Middle frontal gyrus (tissue), 1 donor: ENCODE data around the gene ATG7.
A peak's percentile ranks its signal among the peaks of the same experiment; 100 is the strongest.
"Not testable (repeated sequence)": the region's sequence is repeated elsewhere in the genome, so short reads cannot be mapped to it uniquely, and the experiment has no call there.

Experiments used
- DNase-seq: peaks from one replicate; pipeline ENCODE4 v3.0.0-alpha.2; 2015; ENCODE audit warnings: low spot score; ENCODE audit errors: extremely low spot score

ATG7 gene

GRCh38 chr3:11348877-11349276 is 76.7 kb downstream of the ATG7 start:
- DNase-seq: not testable (repeated sequence)

DNA sequence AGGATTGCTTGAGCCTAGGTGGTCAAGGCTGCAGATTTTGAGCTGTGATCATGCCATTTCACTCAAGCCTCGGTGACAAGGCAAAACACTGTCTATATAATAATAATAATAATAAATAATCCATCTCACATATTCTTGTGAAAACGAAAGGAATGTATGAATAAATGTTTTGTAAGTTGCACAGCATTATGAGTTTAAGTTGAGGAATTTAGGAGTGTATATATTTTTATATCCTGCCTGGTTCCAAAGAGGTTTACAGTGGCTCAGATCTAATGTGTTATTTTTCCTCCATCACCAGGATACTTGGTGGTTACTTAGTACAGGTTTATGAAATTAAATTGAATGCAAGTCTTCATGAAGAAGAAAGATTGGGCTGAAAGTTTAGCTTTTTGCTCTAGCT is 77.2 kb downstream of the ATG7 start:
- no peak for DNase-seq

GRCh38 chr3:11350374-11350773 is 78.2 kb downstream of the ATG7 start:
- no peak for DNase-seq

GRCh38 chr3:11351451-11351850 is 79.3 kb downstream of the ATG7 start:
- DNase-seq: no peak

DNA sequence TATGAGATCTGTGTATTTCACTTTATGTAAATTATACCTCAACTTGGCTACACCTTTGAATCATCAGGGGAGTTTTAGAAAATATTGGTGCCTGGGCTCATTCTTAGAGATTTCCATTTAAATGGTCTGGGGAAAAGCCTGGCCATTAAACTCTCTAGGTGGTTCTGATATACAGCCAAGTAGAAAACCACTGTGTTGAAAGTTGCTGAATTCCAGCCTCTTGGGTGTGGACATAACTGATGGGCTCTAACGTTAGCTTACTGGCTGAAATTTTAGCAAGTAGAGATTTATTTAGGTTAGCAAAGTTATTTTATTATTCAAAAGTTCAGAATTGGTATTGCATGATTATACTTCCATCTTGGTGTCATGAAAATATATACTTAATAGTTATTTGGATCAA is 84.1 kb downstream of the ATG7 start:
- DNase-seq: no peak

GRCh38 chr3:11362600-11362999 is 90.4 kb downstream of the ATG7 start:
- DNase-seq: no peak

GRCh38 chr3:11363715-11364114 is 91.5 kb downstream of the ATG7 start:
- DNase-seq: no peak

GRCh38 chr3:11364181-11364580 is 92.0 kb downstream of the ATG7 start:
- DNase-seq: no peak

- DNase-seq: no peak
These were observed 95.0 kb downstream of the ATG7 start for GRCh38 chr3:11367143-11367693.

DNA sequence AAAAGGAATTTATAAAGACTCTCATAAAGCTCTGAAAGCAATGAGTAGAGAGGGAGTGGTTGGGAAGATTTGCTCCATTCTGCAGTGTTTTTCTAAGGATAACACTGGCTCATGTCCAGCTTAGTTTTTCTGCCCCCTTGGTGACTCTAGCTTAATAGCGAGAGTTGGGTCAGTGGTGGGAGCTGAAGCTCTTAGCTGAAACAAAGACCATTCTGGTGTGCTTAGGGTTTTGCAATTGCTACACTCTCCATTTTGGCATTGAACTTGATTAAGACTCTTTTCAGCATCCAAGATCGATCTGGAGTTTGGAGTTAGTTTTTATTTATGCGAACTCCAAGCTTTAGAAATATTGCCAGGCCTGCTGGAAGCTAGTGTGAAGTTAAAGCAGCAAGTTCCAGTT is 98.0 kb downstream of the ATG7 start:
- no peak for DNase-seq

DNA sequence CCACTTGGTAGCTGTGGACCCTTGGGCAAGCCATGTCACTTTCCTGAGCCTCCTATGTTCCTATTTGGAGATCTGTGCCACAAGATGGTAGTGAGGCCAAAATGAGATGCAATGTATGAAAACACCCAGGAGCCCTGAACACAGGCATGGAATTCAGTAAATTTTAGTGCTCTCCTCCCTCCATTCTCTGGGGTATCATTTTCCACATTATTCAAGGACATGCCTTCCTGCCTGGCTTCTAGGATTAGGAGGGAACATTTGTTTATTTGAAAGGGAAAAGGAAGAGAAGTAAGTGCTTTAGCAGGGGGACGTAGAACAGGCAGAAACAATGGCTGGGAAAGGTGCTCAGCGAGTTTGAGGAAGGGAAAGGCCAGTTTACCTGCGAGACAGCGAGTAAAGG is 98.8 kb downstream of the ATG7 start:
- DNase-seq: no peak

- DNase-seq: no peak
These were observed 99.5 kb downstream of the ATG7 start for GRCh38 chr3:11371747-11372146.

DNA sequence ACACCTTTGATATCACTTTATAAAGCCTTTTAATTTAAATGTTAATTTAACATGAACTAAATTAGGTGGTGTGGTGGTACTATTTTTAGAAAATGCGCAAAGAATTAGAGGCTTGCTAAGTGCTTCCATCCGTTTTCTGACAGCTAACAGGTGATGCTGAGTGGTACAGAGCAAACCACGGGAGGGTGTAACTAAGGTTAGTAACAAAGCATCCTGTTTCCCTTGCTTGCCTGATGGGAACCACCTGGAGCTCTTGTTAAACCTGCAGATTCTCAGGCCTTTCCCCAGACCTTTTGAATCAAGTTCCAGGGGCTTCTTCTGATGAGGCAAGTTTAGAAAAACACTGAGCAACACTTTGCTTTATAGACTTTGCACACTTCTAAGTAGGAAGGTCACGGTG is 101.0 kb downstream of the ATG7 start:
- DNase-seq: no peak

GRCh38 chr3:11373654-11374053 is 101.5 kb downstream of the ATG7 start:
- DNase-seq: no peak

- DNase-seq: no peak
These were observed 103.3 kb downstream of the ATG7 start for GRCh38 chr3:11375333-11376088.

DNA sequence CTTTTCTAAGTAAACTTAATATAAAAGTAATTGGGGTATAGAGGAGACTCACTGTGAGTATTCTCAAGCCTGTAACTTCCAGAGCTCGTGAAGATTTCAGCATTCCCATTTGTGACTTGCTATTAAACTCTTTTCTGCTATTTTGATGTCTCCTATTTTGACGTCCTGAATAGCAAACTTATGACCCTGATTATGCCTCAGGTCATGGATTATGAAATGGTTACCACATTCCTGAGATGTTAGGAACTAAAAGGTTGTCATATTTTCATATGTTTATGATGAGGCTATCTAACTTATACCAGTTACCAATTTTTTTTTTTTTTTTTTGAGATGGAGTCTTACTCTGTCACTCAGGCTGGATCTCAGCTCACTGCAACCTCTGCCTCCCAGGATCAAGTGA is 105.5 kb downstream of the ATG7 start:
- DNase-seq: no peak

GRCh38 chr3:11379238-11379823 is 107.1 kb downstream of the ATG7 start:
- peak; percentile 45 for DNase-seq

- no peak for DNase-seq
These were observed 107.9 kb downstream of the ATG7 start for GRCh38 chr3:11379824-11380701.

- no peak for DNase-seq
These were observed 108.9 kb downstream of the ATG7 start for GRCh38 chr3:11381141-11381540.

DNA sequence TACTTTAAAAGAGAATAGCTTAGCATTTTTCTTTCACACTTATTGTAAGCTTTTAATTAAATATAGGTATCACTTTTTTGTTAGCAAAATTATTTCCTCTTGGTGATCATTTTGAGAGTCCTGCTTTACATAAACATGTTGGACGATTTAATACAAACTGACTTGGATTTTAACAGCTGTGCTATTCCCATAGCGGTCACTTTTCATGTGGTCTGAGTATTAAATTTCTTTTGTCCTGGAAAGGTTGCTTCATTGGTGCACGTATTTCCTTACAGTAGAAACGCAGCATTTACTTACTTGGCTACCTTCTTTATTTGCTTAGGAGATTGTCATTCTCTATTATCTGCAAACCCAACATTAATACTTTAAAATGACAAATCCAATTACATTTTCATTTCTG is 109.4 kb downstream of the ATG7 start:
- no peak for DNase-seq

DNA sequence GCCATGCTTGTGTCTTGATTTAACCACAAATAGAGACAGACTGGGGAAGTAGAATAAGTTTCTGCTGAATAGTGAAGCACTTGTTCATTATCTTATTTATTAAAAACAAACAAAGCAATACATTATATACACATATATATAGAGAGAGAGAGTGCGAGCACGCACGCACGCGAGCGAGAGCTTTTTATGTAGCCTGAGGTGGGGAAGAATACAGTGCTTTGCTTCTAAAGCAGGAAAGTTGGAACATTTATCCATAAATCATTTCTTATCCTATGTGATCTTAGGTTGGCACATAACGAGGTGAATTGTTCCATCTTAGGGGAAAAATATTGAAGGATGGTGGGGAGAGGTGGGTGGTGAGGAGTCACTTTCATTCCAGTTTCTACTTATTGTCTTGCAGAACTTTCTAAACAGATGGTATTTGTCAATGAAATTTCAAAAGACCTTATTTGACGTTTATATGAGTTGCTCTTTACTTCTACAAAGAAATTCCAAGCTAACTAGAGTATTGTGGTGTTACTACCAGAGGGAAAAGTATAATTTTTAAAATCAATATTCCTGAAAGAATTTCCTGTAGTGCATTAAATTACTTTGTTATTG is 110.0 kb downstream of the ATG7 start:
- no peak for DNase-seq

- DNase-seq: no peak
These were observed 111.9 kb downstream of the ATG7 start for GRCh38 chr3:11384074-11384473.
